Hepatocyte (in vitro differentiated cells): ENCODE measurements around the gene TAF1L. TPM values are rescaled to one million over a fixed set of nuclear protein-coding genes. Genes with fewer than 3 reads are reported as not detected.

ENCODE experiments used
- DNase-seq: peaks from one replicate; pipeline ENCODE4 v3.0.0-alpha.2; 2016; ENCODE audit warnings: low spot score
- H2AFZ ChIP-seq: fragments of 200-600 bp; sonication (generic); 2 replicates; pipeline ENCODE4 v1.6.0; 2016; ENCODE audit warnings: antibody characterized with exemption, mild to moderate bottlenecking
- H3K27ac ChIP-seq: fragments of 200-600 bp; sonication (generic); 2 replicates; pipeline ENCODE4 v1.5.1; 2016; ENCODE audit warnings: mild to moderate bottlenecking
- H3K27me3 ChIP-seq: fragments of 200-600 bp; sonication (generic); 2 replicates; pipeline ENCODE4 v1.6.1; 2016
- H3K36me3 ChIP-seq: fragments of 200-600 bp; sonication (generic); replicated peaks from 2 replicates; pipeline ENCODE4 v1.5.1; 2016; ENCODE audit warnings: low read depth; ENCODE audit not compliant: insufficient read depth
- H3K4me1 ChIP-seq: fragments of 200-600 bp; sonication (generic); 2 replicates; pipeline ENCODE4 v1.5.1; 2016; ENCODE audit warnings: mild to moderate bottlenecking, moderate library complexity; ENCODE audit not compliant: insufficient read depth
- H3K4me2 ChIP-seq: fragments of 200-600 bp; sonication (generic); 2 replicates; pipeline ENCODE4 v1.6.0; 2016
- H3K4me3 ChIP-seq: fragments of 200-600 bp; sonication (generic); 2 replicates; pipeline ENCODE4 v1.5.1; 2016; ENCODE audit warnings: mild to moderate bottlenecking
- H3K79me2 ChIP-seq: fragments of 200-600 bp; sonication (generic); 2 replicates; pipeline ENCODE4 v1.6.0; 2017; ENCODE audit warnings: mild to moderate bottlenecking
- H3K9me2 ChIP-seq: fragments of 200-600 bp; sonication (generic); replicated peaks from 2 replicates; pipeline ENCODE4 v1.6.0; 2017; ENCODE audit warnings: mild to moderate bottlenecking; ENCODE audit not compliant: insufficient read depth
- H3K9me3 ChIP-seq: fragments of 200-600 bp; sonication (generic); 2 replicates; pipeline ENCODE4 v1.5.1; 2016; ENCODE audit warnings: low read depth, mild to moderate bottlenecking
- H4K20me1 ChIP-seq: fragments of 200-600 bp; sonication (generic); 2 replicates; pipeline ENCODE4 v1.6.0; 2016; ENCODE audit warnings: mild to moderate bottlenecking; ENCODE audit not compliant: insufficient read depth, poor library complexity, severe bottlenecking
- EZH2 ChIP-seq: fragments of 200-600 bp; sonication (generic); IDR thresholded peaks from 2 replicates; pipeline ENCODE4 v1.6.1; 2016; ENCODE audit warnings: antibody characterized with exemption, mild to moderate bottlenecking, borderline replicate concordance
- EZH2phosphoT487 ChIP-seq: fragments of 200-600 bp; sonication (generic); IDR thresholded peaks from one replicate; pipeline ENCODE4 v1.6.1; 2018; ENCODE audit warnings: antibody characterized with exemption, mild to moderate bottlenecking, low read depth, moderate library complexity; ENCODE audit not compliant: unreplicated experiment, severe bottlenecking
- WGBS: methylation state at CpG from one replicate; pipeline ENCODE4 v1.1.6; 2016; ENCODE audit warnings: low lambda C conversion rate; ENCODE audit errors: missing lambda C conversion rate; 5-methylcytosine and 5-hydroxymethylcytosine counted together
- polyA plus RNA-seq: library from polyadenylated mRNA; unstranded; fragments of >200 nt; fragmentation: Nextera tagmentation; extraction: Ambion mirVana; gene quantifications from 2 replicates; pipeline ENCODE4 v1.2.1, GENCODE V29; 2016
- total RNA-seq: library from RNA; depleted of rRNA; stranded (reverse); fragments of >200 nt; gene quantifications from 2 replicates; pipeline ENCODE4 v1.2.3, GENCODE V29; 2014
- TF ChIP-seq, protein P1 (sequence below): fragments of 200-600 bp; sonication (generic); IDR thresholded peaks from 2 replicates; pipeline ENCODE4 v1.5.1; 2016; ENCODE audit warnings: antibody characterized with exemption, mild to moderate bottlenecking; ENCODE audit not compliant: poor library complexity

Gene TAF1L
- total RNA-seq (not detected in 2 replicates), polyA plus RNA-seq (not detected in 2 replicates)

- no peak within 1 kb of the TSS for H3K27ac ChIP-seq
- H3K4me1 ChIP-seq, result no peaks in the 10 kb centered on the region
- no peaks in the 10 kb centered on the region for H3K27me3 ChIP-seq
- no peak for DNase-seq
- H3K4me3 ChIP-seq, result no peak within 1 kb of the TSS
- H3K79me2 ChIP-seq, result no peaks in the 10 kb centered on the region
- no peak for TF ChIP-seq EZH2
- TF ChIP-seq, protein P1, sequence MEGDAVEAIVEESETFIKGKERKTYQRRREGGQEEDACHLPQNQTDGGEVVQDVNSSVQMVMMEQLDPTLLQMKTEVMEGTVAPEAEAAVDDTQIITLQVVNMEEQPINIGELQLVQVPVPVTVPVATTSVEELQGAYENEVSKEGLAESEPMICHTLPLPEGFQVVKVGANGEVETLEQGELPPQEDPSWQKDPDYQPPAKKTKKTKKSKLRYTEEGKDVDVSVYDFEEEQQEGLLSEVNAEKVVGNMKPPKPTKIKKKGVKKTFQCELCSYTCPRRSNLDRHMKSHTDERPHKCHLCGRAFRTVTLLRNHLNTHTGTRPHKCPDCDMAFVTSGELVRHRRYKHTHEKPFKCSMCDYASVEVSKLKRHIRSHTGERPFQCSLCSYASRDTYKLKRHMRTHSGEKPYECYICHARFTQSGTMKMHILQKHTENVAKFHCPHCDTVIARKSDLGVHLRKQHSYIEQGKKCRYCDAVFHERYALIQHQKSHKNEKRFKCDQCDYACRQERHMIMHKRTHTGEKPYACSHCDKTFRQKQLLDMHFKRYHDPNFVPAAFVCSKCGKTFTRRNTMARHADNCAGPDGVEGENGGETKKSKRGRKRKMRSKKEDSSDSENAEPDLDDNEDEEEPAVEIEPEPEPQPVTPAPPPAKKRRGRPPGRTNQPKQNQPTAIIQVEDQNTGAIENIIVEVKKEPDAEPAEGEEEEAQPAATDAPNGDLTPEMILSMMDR, result no peak
- no peak for TF ChIP-seq EZH2phosphoT487
- H3K4me2 ChIP-seq, result no peak within 1 kb of the TSS
- no peaks in the 10 kb centered on the region for H3K9me2 ChIP-seq
- 96% methylated on average over 19 of the region's 23 CpGs for WGBS
- no peaks in the 10 kb centered on the region for H4K20me1 ChIP-seq
- no peaks in the 10 kb centered on the region for H3K9me3 ChIP-seq
- no peak within 1 kb of the TSS for H2AFZ ChIP-seq
- no peaks in the 10 kb centered on the region for H3K36me3 ChIP-seq
Observed at GRCh38 chr9:32635362-32635761, at the start of gene TAF1L. TAF1L (minus strand) TSS chr9:32635669; CDS start chr9:32635579, 90 bp downstream.

- H3K9me3 ChIP-seq, result no peaks in the 10 kb centered on the region
- H3K27ac ChIP-seq, result no peak overlapping the region
- H3K9me2 ChIP-seq, result no peaks in the 10 kb centered on the region
- no peak for DNase-seq
- no peaks in the 10 kb centered on the region for H3K27me3 ChIP-seq
- no peak overlapping the region for H3K4me3 ChIP-seq
- no peaks in the 10 kb centered on the region for H3K4me1 ChIP-seq
- no peaks in the 10 kb centered on the region for H3K79me2 ChIP-seq
- no peak overlapping the region for H3K4me2 ChIP-seq
- H4K20me1 ChIP-seq, result no peaks in the 10 kb centered on the region
- no peak overlapping the region for H2AFZ ChIP-seq
- H3K36me3 ChIP-seq, result no peaks in the 10 kb centered on the region
- WGBS, result 84% methylated on average over 1 of the region's 1 CpG
- no peak for TF ChIP-seq EZH2
Observed at GRCh38 chr9:32681751-32682150, 46.3 kb upstream of the TAF1L start.

- Histone ChIP-seq H3K79me2 (no peaks in the 10 kb centered on the region), H2AFZ (no peak overlapping the region), H3K27me3 (no peaks in the 10 kb centered on the region), H3K4me1 (no peaks in the 10 kb centered on the region), H4K20me1 (no peaks in the 10 kb centered on the region), H3K27ac (no peak overlapping the region), H3K4me3 (no peak overlapping the region), H3K36me3 (no peaks in the 10 kb centered on the region), H3K9me2 (no peaks in the 10 kb centered on the region), H3K4me2 (no peak overlapping the region), H3K9me3 (no peaks in the 10 kb centered on the region)
- 81% methylated on average over 1 of the region's 1 CpG for WGBS
- no peak for TF ChIP-seq EZH2phosphoT487
- no peak for TF ChIP-seq EZH2
- TF ChIP-seq, protein P1, result no peak
- DNase-seq, result no peak
Observed at GRCh38 chr9:32677931-32678330, 42.5 kb upstream of the TAF1L start.

- no peaks in the 10 kb centered on the region for H3K36me3 ChIP-seq
- no peak overlapping the region for H3K4me2 ChIP-seq
- H3K79me2 ChIP-seq, result no peaks in the 10 kb centered on the region
- no peak for TF ChIP-seq EZH2phosphoT487
- TF ChIP-seq EZH2, result no peak
- TF ChIP-seq, protein P1, result no peak
- no peaks in the 10 kb centered on the region for H3K4me1 ChIP-seq
- WGBS, result 81% methylated on average over 6 of the region's 6 CpGs
- DNase-seq, result no peak
- H3K9me2 ChIP-seq, result no peaks in the 10 kb centered on the region
- no peaks in the 10 kb centered on the region for H3K9me3 ChIP-seq
- no peak overlapping the region for H3K27ac ChIP-seq
- H4K20me1 ChIP-seq, result no peaks in the 10 kb centered on the region
- H3K4me3 ChIP-seq, result no peak overlapping the region
- no peaks in the 10 kb centered on the region for H3K27me3 ChIP-seq
- no peak overlapping the region for H2AFZ ChIP-seq
Observed at GRCh38 chr9:32672469-32672868, 37.0 kb upstream of the TAF1L start.
